Measurements from ENCODE around the gene STXBP3. TPM values are rescaled to one million over a fixed set of nuclear protein-coding genes. Genes with fewer than 3 reads are reported as not detected.

The STXBP3 gene
- total and polyA plus RNA-seq, 2 experiments from 2014 or later, result 25.0 to 77.5 TPM

- H3K4me1 ChIP-seq (ENCODE audit: insufficient read depth), result no peaks in the 10 kb centered on the region
- TF ChIP-seq, protein P1, sequence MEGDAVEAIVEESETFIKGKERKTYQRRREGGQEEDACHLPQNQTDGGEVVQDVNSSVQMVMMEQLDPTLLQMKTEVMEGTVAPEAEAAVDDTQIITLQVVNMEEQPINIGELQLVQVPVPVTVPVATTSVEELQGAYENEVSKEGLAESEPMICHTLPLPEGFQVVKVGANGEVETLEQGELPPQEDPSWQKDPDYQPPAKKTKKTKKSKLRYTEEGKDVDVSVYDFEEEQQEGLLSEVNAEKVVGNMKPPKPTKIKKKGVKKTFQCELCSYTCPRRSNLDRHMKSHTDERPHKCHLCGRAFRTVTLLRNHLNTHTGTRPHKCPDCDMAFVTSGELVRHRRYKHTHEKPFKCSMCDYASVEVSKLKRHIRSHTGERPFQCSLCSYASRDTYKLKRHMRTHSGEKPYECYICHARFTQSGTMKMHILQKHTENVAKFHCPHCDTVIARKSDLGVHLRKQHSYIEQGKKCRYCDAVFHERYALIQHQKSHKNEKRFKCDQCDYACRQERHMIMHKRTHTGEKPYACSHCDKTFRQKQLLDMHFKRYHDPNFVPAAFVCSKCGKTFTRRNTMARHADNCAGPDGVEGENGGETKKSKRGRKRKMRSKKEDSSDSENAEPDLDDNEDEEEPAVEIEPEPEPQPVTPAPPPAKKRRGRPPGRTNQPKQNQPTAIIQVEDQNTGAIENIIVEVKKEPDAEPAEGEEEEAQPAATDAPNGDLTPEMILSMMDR (IDR thresholded peaks at IDR 0.05; ENCODE audit: poor library complexity), result no peak
- TF ChIP-seq EZH2 (IDR thresholded peaks at IDR 0.05; ENCODE audit: borderline replicate concordance), result no peak
- no peak for TF ChIP-seq EZH2phosphoT487 (IDR thresholded peaks at IDR 0.05; ENCODE audit: low read depth, severe bottlenecking, unreplicated experiment)
- H3K36me3 ChIP-seq (replicated peaks; ENCODE audit: insufficient read depth, low read depth), result no peaks in the 10 kb centered on the region
Measured at GRCh38 chr1:108785880-108786279, 39.4 kb downstream of the STXBP3 start.

DNA sequence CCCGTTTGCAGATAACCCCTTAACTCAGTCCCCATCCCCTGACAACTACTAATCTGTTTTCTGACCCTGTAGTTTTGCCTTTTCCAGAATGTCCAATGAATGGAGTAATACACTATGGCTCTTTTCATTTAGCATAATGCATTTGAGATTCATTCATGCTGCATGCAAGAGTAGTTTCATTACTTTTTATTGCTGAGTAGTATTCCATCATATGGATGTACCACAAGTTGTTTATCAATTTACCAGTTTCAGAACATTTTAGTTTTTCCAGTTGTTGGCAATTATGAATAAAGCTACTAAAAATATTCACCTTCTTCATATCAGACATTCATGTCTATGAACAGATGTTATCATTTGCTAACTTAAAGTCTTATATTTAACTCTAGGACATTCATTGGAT, 45.3 kb downstream of the STXBP3 start:
- no peaks in the 10 kb centered on the region for H4K20me1 ChIP-seq (ENCODE audit: insufficient read depth, poor library complexity, severe bottlenecking)
- no peaks in the 10 kb centered on the region for H3K79me2 ChIP-seq
- no peaks in the 10 kb centered on the region for H3K9me2 ChIP-seq (replicated peaks; ENCODE audit: insufficient read depth)
- DNase-seq (ENCODE audit: low spot score), result no peak
- H3K4me1 ChIP-seq (ENCODE audit: insufficient read depth), result no peaks in the 10 kb centered on the region
- peaks cover 14% of the 10 kb centered on the region for H3K9me3 ChIP-seq (ENCODE audit: low read depth)
- no peak overlapping the region for H3K4me2 ChIP-seq
- H3K4me3 ChIP-seq, result no peak overlapping the region
- 97% methylated on average over 1 of the region's 1 CpG for WGBS (ENCODE audit: low lambda C conversion rate, missing lambda C conversion rate)
- no peak for TF ChIP-seq EZH2phosphoT487 (IDR thresholded peaks at IDR 0.05; ENCODE audit: low read depth, severe bottlenecking, unreplicated experiment)
- TF ChIP-seq EZH2 (IDR thresholded peaks at IDR 0.05; ENCODE audit: borderline replicate concordance), result no peak
- TF ChIP-seq, protein P1 (IDR thresholded peaks at IDR 0.05; ENCODE audit: poor library complexity), result no peak
- H3K36me3 ChIP-seq (replicated peaks; ENCODE audit: insufficient read depth, low read depth), result no peaks in the 10 kb centered on the region
- H3K27me3 ChIP-seq, result no peaks in the 10 kb centered on the region
- no peak overlapping the region for H3K27ac ChIP-seq
- H2AFZ ChIP-seq, result no peak overlapping the region

More at GRCh38 chr1:108785880-108786279, 39.4 kb downstream of the STXBP3 start:
- Histone ChIP-seq H3K9me2 (replicated peaks; ENCODE audit: insufficient read depth) (no peaks in the 10 kb centered on the region), H3K27me3 (no peaks in the 10 kb centered on the region), H3K9me3 (ENCODE audit: low read depth) (peaks cover 10% of the 10 kb centered on the region), H3K4me3 (no peak overlapping the region), H2AFZ (no peak overlapping the region), H4K20me1 (ENCODE audit: insufficient read depth, poor library complexity, severe bottlenecking) (no peaks in the 10 kb centered on the region), H3K27ac (no peak overlapping the region), H3K79me2 (no peaks in the 10 kb centered on the region), H3K4me2 (no peak overlapping the region)
- DNase-seq (ENCODE audit: low spot score), result no peak
- WGBS (ENCODE audit: low lambda C conversion rate, missing lambda C conversion rate), result 100% methylated on average over 2 of the region's 2 CpGs

GRCh38 chr1:108792420-108792819, 45.9 kb downstream of the STXBP3 start:
- Histone ChIP-seq H3K36me3 (replicated peaks; ENCODE audit: insufficient read depth, low read depth) (no peaks in the 10 kb centered on the region), H3K4me3 (no peak overlapping the region), H3K79me2 (no peaks in the 10 kb centered on the region), H3K9me3 (ENCODE audit: low read depth) (peaks cover 14% of the 10 kb centered on the region), H3K9me2 (replicated peaks; ENCODE audit: insufficient read depth) (no peaks in the 10 kb centered on the region), H3K4me2 (no peak overlapping the region), H2AFZ (no peak overlapping the region), H4K20me1 (ENCODE audit: insufficient read depth, poor library complexity, severe bottlenecking) (no peaks in the 10 kb centered on the region), H3K27me3 (no peaks in the 10 kb centered on the region), H3K4me1 (ENCODE audit: insufficient read depth) (no peaks in the 10 kb centered on the region), H3K27ac (no peak overlapping the region)
- 96% methylated on average over 2 of the region's 2 CpGs for WGBS (ENCODE audit: low lambda C conversion rate, missing lambda C conversion rate)
- DNase-seq (ENCODE audit: low spot score), result no peak
- TF ChIP-seq, protein P1 (IDR thresholded peaks at IDR 0.05; ENCODE audit: poor library complexity), result no peak
- TF ChIP-seq EZH2 (IDR thresholded peaks at IDR 0.05; ENCODE audit: borderline replicate concordance) (no peak), EZH2phosphoT487 (IDR thresholded peaks at IDR 0.05; ENCODE audit: low read depth, severe bottlenecking, unreplicated experiment) (no peak)

GRCh38 chr1:108799001-108799400, 52.5 kb downstream of the STXBP3 start:
- Histone ChIP-seq H3K4me3 (no peak overlapping the region), H3K27me3 (no peaks in the 10 kb centered on the region), H3K4me1 (ENCODE audit: insufficient read depth) (no peaks in the 10 kb centered on the region), H3K4me2 (no peak overlapping the region), H3K27ac (no peak overlapping the region), H4K20me1 (ENCODE audit: insufficient read depth, poor library complexity, severe bottlenecking) (no peaks in the 10 kb centered on the region), H3K9me3 (ENCODE audit: low read depth) (no peaks in the 10 kb centered on the region), H3K9me2 (replicated peaks; ENCODE audit: insufficient read depth) (no peaks in the 10 kb centered on the region), H3K36me3 (replicated peaks; ENCODE audit: insufficient read depth, low read depth) (no peaks in the 10 kb centered on the region), H3K79me2 (no peaks in the 10 kb centered on the region), H2AFZ (no peak overlapping the region)
- 93% methylated on average over 1 of the region's 1 CpG for WGBS (ENCODE audit: low lambda C conversion rate, missing lambda C conversion rate)
- no peak for DNase-seq (ENCODE audit: low spot score)
- TF ChIP-seq, protein P1 (IDR thresholded peaks at IDR 0.05; ENCODE audit: poor library complexity), result no peak
- TF ChIP-seq EZH2phosphoT487 (IDR thresholded peaks at IDR 0.05; ENCODE audit: low read depth, severe bottlenecking, unreplicated experiment), result no peak
- no peak for TF ChIP-seq EZH2 (IDR thresholded peaks at IDR 0.05; ENCODE audit: borderline replicate concordance)

All from hepatocyte (in vitro differentiated cells).